OCI-LY7 (cell line): Measurements from ENCODE around the gene RIPPLY1.

Source experiments
- CTCF ChIP-seq: fragments of 200-600 bp; sonication (generic); conservative IDR thresholded peaks from 2 replicates; pipeline ENCODE4 v1.5.1; 2014; ENCODE audit warnings: mild to moderate bottlenecking, antibody characterized with exemption, low read length, moderate library complexity, mixed read lengths
- EZH2phosphoT487 ChIP-seq: fragments of 200-600 bp; sonication (generic); IDR thresholded peaks from 2 replicates; pipeline ENCODE4 v1.6.1; 2018; ENCODE audit warnings: low read depth, borderline replicate concordance, mild to moderate bottlenecking, mixed run types, antibody characterized with exemption, low read length, moderate library complexity, mixed read lengths

DNA sequence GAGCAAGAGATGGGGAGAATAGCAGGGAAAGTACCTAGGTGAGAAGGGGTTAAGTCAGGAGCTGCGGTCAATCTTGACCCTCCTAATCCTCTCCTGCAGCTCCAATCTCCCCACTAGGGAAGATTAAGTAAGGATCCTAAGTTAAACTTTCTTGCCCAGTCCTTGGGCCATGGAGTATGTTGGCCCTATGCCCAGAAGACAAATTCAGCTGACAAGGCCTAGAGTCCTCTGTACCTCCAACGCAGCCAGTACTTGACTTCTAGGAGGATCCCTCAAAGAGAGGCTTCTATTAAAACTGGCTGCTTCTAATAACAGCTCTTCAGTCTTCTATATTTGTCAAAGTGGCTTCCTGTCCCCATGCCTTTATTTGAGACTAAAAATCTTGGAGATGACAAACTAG lies 18.5 kb upstream of the RIPPLY1 start:
- TF ChIP-seq CTCF (no peak), EZH2phosphoT487 (no peak)
